Measurements from ENCODE around the gene PLCB4. TPM values are rescaled to one million over a fixed set of nuclear protein-coding genes. Genes with fewer than 3 reads are reported as not detected.
A peak's percentile ranks its signal among the peaks of the same experiment; 100 is the strongest.

The PLCB4 gene
- total RNA-seq, 1 donor from 2014 or later, result 6.6 TPM

- H3K27ac ChIP-seq, result peak overlapping the region; percentile 21
- H3K9me3 ChIP-seq, result no peaks in the 10 kb centered on the region
- H3K4me3 ChIP-seq, result no peak overlapping the region
- no peak for TF ChIP-seq CTCF (IDR thresholded peaks at IDR 0.05)
- H3K27me3 ChIP-seq (ENCODE audit: low read depth), result no peaks in the 10 kb centered on the region
- intact Hi-C loops (cut with DNase I), result no loop called here
- ATAC-seq (no peak), DNase-seq (no peak)
- no peaks in the 10 kb centered on the region for H3K36me3 ChIP-seq
- H3K4me1 ChIP-seq, result peaks cover 12% of the 10 kb centered on the region
Measured at GRCh38 chr20:9276966-9277468, 208.1 kb downstream of the PLCB4 start.

- no peak for TF ChIP-seq CTCF (IDR thresholded peaks at IDR 0.05)
- DNase-seq (no peak), ATAC-seq (no peak)
- peaks cover 12% of the 10 kb centered on the region for H3K4me1 ChIP-seq
- no peaks in the 10 kb centered on the region for H3K36me3 ChIP-seq
- peak overlapping the region; percentile 32 for H3K27ac ChIP-seq
- no peaks in the 10 kb centered on the region for H3K9me3 ChIP-seq
- H3K4me3 ChIP-seq, result no peak overlapping the region
- H3K27me3 ChIP-seq (ENCODE audit: low read depth), result no peaks in the 10 kb centered on the region
- intact Hi-C loops (cut with DNase I), result no loop called here
Measured at GRCh38 chr20:9279918-9280401, 211.1 kb downstream of the PLCB4 start.

GRCh38 chr20:9280666-9281065 is 211.8 kb downstream of the PLCB4 start:
- no peak for ATAC-seq
- Histone ChIP-seq H3K4me1 (peaks cover 12% of the 10 kb centered on the region), H3K36me3 (no peaks in the 10 kb centered on the region), H3K27me3 (ENCODE audit: low read depth) (no peaks in the 10 kb centered on the region), H3K4me3 (no peak overlapping the region), H3K9me3 (no peaks in the 10 kb centered on the region), H3K27ac (peak overlapping the region; percentile 32)
- no peak for DNase-seq
- TF ChIP-seq CTCF (IDR thresholded peaks at IDR 0.05), result no peak
- intact Hi-C loops (cut with DNase I), result no loop called here

- ATAC-seq, result no peak
- H3K4me1 ChIP-seq, result peaks cover 12% of the 10 kb centered on the region
- H3K27me3 ChIP-seq (ENCODE audit: low read depth), result no peaks in the 10 kb centered on the region
- H3K36me3 ChIP-seq, result no peaks in the 10 kb centered on the region
- no peak for DNase-seq
- intact Hi-C loops (cut with DNase I), result no loop called here
- no peak overlapping the region for H3K27ac ChIP-seq
- no peak for TF ChIP-seq CTCF (IDR thresholded peaks at IDR 0.05)
- no peaks in the 10 kb centered on the region for H3K9me3 ChIP-seq
- no peak overlapping the region for H3K4me3 ChIP-seq
Measured at GRCh38 chr20:9281803-9282202, 212.9 kb downstream of the PLCB4 start.

GRCh38 chr20:9285617-9286016 is 216.7 kb downstream of the PLCB4 start:
- H3K36me3 ChIP-seq, result no peaks in the 10 kb centered on the region
- ATAC-seq (no peak), DNase-seq (no peak)
- H3K9me3 ChIP-seq, result no peaks in the 10 kb centered on the region
- TF ChIP-seq CTCF (IDR thresholded peaks at IDR 0.05), result no peak
- H3K4me3 ChIP-seq, result no peak overlapping the region
- H3K4me1 ChIP-seq, result peaks cover 3% of the 10 kb centered on the region
- no peak overlapping the region for H3K27ac ChIP-seq
- H3K27me3 ChIP-seq (ENCODE audit: low read depth), result no peaks in the 10 kb centered on the region
- intact Hi-C loops (cut with DNase I), result no loop called here

Data from lower lobe of right lung (tissue), 2 donors.